Gastrocnemius medialis (tissue), 4 donors: ENCODE data around the gene NEK1. TPM values are rescaled to one million over a fixed set of nuclear protein-coding genes. Genes with fewer than 3 reads are reported as not detected.
"Not testable (repeated sequence)": the region's sequence is repeated elsewhere in the genome, so short reads cannot be mapped to it uniquely, and the experiment has no call there.

Experiments used
- ATAC-seq, 2 donors: fragments of 150-250 bp; one replicate each; pipeline ENCODE4 v1.9.1; 2016
- DNase-seq, 2 donors: peaks; one replicate each; pipeline ENCODE4 v3.0.0-alpha.2; 2019
- H3K27ac ChIP-seq, 4 donors: fragments of 200-600 bp; sonication (generic); 1 replicate in 1 of 4; 2 replicates in 3 of 4; pipeline ENCODE4 v1.5.1; 2016 to 2018; ENCODE audit warnings: mild to moderate bottlenecking in 2 of 4, moderate library complexity in 1 of 4
- H3K27me3 ChIP-seq, 3 donors: fragments of 200-600 bp; sonication (generic) in 2 of 3; 1 replicate in 1 of 3; 2 replicates in 2 of 3; pipeline versions ENCODE4 v1.5.1 to v1.6.0; 2016 to 2019; ENCODE audit warnings: mild to moderate bottlenecking in 1 of 3, moderate library complexity in 1 of 3
- H3K36me3 ChIP-seq, 2 donors: fragments of 200-600 bp; sonication (generic) in 1 of 2; one replicate each; pipeline ENCODE4 v1.5.1; 2017 to 2018
- H3K4me1 ChIP-seq, 2 donors: fragments of 200-600 bp; sonication (generic) in 1 of 2; one replicate each; pipeline ENCODE4 v1.5.1; 2016 to 2017; ENCODE audit warnings: mild to moderate bottlenecking in 2 of 2
- H3K4me3 ChIP-seq, 4 donors: fragments of 200-600 bp; sonication (generic) in 3 of 4; 1 replicate in 1 of 4; 2 replicates in 3 of 4; pipeline ENCODE4 v1.5.1; 2016 to 2019; ENCODE audit warnings: mild to moderate bottlenecking in 2 of 4
- H3K9me3 ChIP-seq, 3 donors: fragments of 200-600 bp; sonication (generic) in 2 of 3; 1 replicate in 1 of 3; 2 replicates in 2 of 3; pipeline ENCODE4 v1.5.1; 2016 to 2019
- CTCF ChIP-seq, 5 experiments: fragments of 450-650 bp in 3 of 5; fragments of 200-600 bp in 2 of 5; sonication (generic) in 2 of 5; IDR thresholded peaks in 4 of 5; conservative IDR thresholded peaks in 1 of 5; 1 replicate in 4 of 5; 2 replicates in 1 of 5; pipeline ENCODE4 v1.5.1; 2016 to 2019; ENCODE audit warnings: antibody characterized with exemption in 5 of 5, mild to moderate bottlenecking in 3 of 5, moderate library complexity in 3 of 5
- POLR2A ChIP-seq, 2 donors: fragments of 450-650 bp; IDR thresholded peaks; one replicate each; pipeline ENCODE4 v1.6.1; 2017; ENCODE audit warnings: antibody characterized with exemption in 2 of 2, mild to moderate bottlenecking in 2 of 2, moderate library complexity in 2 of 2
- in situ Hi-C, 4 donors: fragments of 200-750 bp; cut with MboI; loops; one replicate each; pipeline versions ENCODE4 v1.15.0 to v1.8.0; 2017; ENCODE audit warnings: low sequenced_read_pairs in 4 of 4
- intact Hi-C: fragments of 100-400 bp; cut with DNase I; formaldehyde crosslinking; loops from one replicate; pipeline ENCODE4 v1.15.1; 2023; ENCODE audit warnings: low total_unique reads
- total RNA-seq, 4 donors: library from RNA; depleted of rRNA; stranded (reverse); fragments of >200 nt; gene quantifications; one replicate each; pipeline versions ENCODE4 v1.1.0 to v1.2.3, GENCODE V29; 2016

The NEK1 gene
- total RNA-seq, 4 donors from 2014 or later: 2.6 to 11.0 (median 3.9) TPM

- intact Hi-C loops: no loop called here
- no peak overlapping the region for H3K27ac ChIP-seq
- H3K36me3 ChIP-seq: no peaks in the 10 kb centered on the region
Measured at GRCh38 chr4:169628579-169628978, 16.2 kb upstream of the NEK1 start.

GRCh38 chr4:169627307-169627706, 14.9 kb upstream of the NEK1 start:
- intact Hi-C loops: no loop called here
- H3K27ac ChIP-seq: no peak overlapping the region
- H3K36me3 ChIP-seq: no peaks in the 10 kb centered on the region
- no peaks in the 10 kb centered on the region for H3K27me3 ChIP-seq
- H3K9me3 ChIP-seq: no peaks in the 10 kb centered on the region
- no peak overlapping the region for H3K4me3 ChIP-seq
- peaks cover 25 to 27% of the 10 kb centered on the region in 2 donors for H3K4me1 ChIP-seq
- TF ChIP-seq CTCF (IDR thresholded peaks at IDR 0.05 in 4 of 5, conservative IDR thresholded peaks at IDR 0.05 in 1 of 5) (no peak), POLR2A (IDR thresholded peaks at IDR 0.05) (no peak)
- in situ Hi-C loops: loop anchor here in 1 of 4 donors (10.0 kb wide), 1 partner anchor 127 kb away; the partner anchor contains the start of gene HPF1
- DNase-seq (no peak), ATAC-seq (no peak)

More at GRCh38 chr4:169628579-169628978, 16.2 kb upstream of the NEK1 start:
- in situ Hi-C loops: loop anchor here in 1 of 4 donors (10.0 kb wide), 1 partner anchor 126 kb away; the partner anchor contains the start of gene HPF1
- TF ChIP-seq POLR2A (IDR thresholded peaks at IDR 0.05) (no peak), CTCF (IDR thresholded peaks at IDR 0.05 in 4 of 5, conservative IDR thresholded peaks at IDR 0.05 in 1 of 5) (no peak)
- no peaks in the 10 kb centered on the region for H3K9me3 ChIP-seq
- DNase-seq (no peak), ATAC-seq (no peak)
- H3K4me1 ChIP-seq: peaks cover 18 to 24% of the 10 kb centered on the region in 2 donors
- H3K4me3 ChIP-seq: no peak overlapping the region
- H3K27me3 ChIP-seq: no peaks in the 10 kb centered on the region

- TF ChIP-seq POLR2A (IDR thresholded peaks at IDR 0.05): no peak
- TF ChIP-seq CTCF (IDR thresholded peaks at IDR 0.05 in 4 of 5, conservative IDR thresholded peaks at IDR 0.05 in 1 of 5): no peak
- intact Hi-C loops (no loop called here), in situ Hi-C loops (loop anchor here in 1 of 4 donors (10.0 kb wide), 1 partner anchor 128 kb away; the partner anchor contains the start of gene HPF1)
- no peaks in the 10 kb centered on the region for H3K9me3 ChIP-seq
- H3K36me3 ChIP-seq: no peaks in the 10 kb centered on the region
- no peak for DNase-seq
- no peak overlapping the region for H3K4me3 ChIP-seq
- no peak for ATAC-seq
- peaks cover 32 to 33% of the 10 kb centered on the region in 2 donors for H3K4me1 ChIP-seq
- H3K27me3 ChIP-seq: no peaks in the 10 kb centered on the region
- no peak overlapping the region for H3K27ac ChIP-seq
Measured at GRCh38 chr4:169626331-169627282, 14.2 kb upstream of the NEK1 start.

DNA sequence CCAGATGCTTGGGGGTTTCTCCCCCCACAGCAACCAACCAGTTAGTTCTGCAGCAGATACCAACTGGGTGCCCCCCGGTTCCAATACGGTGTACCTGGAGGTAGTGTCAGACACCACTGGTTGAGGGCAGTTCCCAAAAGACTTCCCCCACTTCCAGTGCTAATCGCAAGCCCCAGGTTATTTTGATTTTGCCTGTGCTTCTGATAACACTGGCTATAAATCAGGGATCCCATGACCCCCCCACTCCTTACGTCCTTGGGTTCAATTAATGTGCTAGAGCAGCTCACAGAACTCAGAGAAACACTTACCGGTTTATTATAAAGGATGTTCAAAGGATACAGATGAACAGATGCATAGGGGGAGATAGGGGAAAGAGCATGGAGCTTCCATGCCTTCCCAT, 13.5 kb upstream of the NEK1 start:
- DNase-seq: no peak
- H3K4me1 ChIP-seq: peaks cover 33 to 34% of the 10 kb centered on the region in 2 donors
- ATAC-seq: no peak
- peak overlapping the region in 2 of 4 donors; percentile 10 to 41 for H3K27ac ChIP-seq
- no peak overlapping the region for H3K4me3 ChIP-seq
- H3K27me3 ChIP-seq: no peaks in the 10 kb centered on the region
- in situ Hi-C loops (loop anchor here in 1 of 4 donors (10.0 kb wide), 1 partner anchor 129 kb away; the partner anchor contains the start of gene HPF1), intact Hi-C loops (no loop called here)
- H3K36me3 ChIP-seq: no peaks in the 10 kb centered on the region
- no peak for TF ChIP-seq CTCF (IDR thresholded peaks at IDR 0.05 in 4 of 5, conservative IDR thresholded peaks at IDR 0.05 in 1 of 5)
- TF ChIP-seq POLR2A (IDR thresholded peaks at IDR 0.05): no peak
- H3K9me3 ChIP-seq: no peaks in the 10 kb centered on the region

- H3K9me3 ChIP-seq, H3K27ac ChIP-seq: not testable (repeated sequence)
Measured at GRCh38 chr4:169624012-169624411, 11.6 kb upstream of the NEK1 start.

More at GRCh38 chr4:169624012-169624411, 11.6 kb upstream of the NEK1 start:
- intact Hi-C loops, H3K27me3 ChIP-seq, DNase-seq, H3K4me3 ChIP-seq, H3K36me3 ChIP-seq, ATAC-seq: not testable (repeated sequence)
- H3K4me1 ChIP-seq: peaks cover 33 to 39% of the 10 kb centered on the region in 2 donors
- in situ Hi-C loops: loop anchor here in 3 of 4 donors (5.0 to 25.0 kb wide), 4 partner anchors 33 to 413 kb away; partner anchors contain the start of genes MFAP3L (in 3 of the 3) and HPF1 (in 1 of the 3)
